Activated CD4-positive, alpha-beta T cell treated with anti-CD3 and anti-CD28 coated beads, Interleukin-2, Interleukin-6, amounts not matched to agents 100 ng/mL and 50 ng/mL, durations not matched to agents 16 hours and 8 hours (primary cell): ENCODE measurements around the gene ERAP2.

Source experiments
- DNase-seq: peaks from one replicate; pipeline ENCODE4 v3.0.0-alpha.2; 2020

ERAP2 gene

GRCh38 chr5:96968614-96969013, 92.3 kb downstream of the ERAP2 start:
- DNase-seq: no peak
